Measurements from ENCODE around the gene KIT. TPM values are rescaled to one million over a fixed set of nuclear protein-coding genes. Genes with fewer than 3 reads are reported as not detected.

KIT gene
- total and polyA plus RNA-seq, 2 donors (not counting 1 experiment from before 2014, with no cell fraction given) = 0.01 TPM; not detected in 1

- WGBS (ENCODE audit: insufficient coverage) = no CpG with 5 or more reads among the region's 3 CpGs
- Histone ChIP-seq H3K4me3 (ENCODE audit: control extremely low read depth in 1 of 5, extremely low read depth in 1 of 5, insufficient read depth in 1 of 5, low read depth in 2 of 5, low read length in 4 of 5) (no peak overlapping the region), H3K27me3 (replicated peaks in 1 of 4; ENCODE audit: control extremely low read depth in 1 of 4, control insufficient read depth in 3 of 4, insufficient read depth in 4 of 4, low read length in 3 of 4) (no peaks in the 10 kb centered on the region), H4K20me1 (ENCODE audit: control insufficient read depth, insufficient read depth, low read length, poor library complexity, severe bottlenecking) (no peaks in the 10 kb centered on the region), H3K9ac (ENCODE audit: low read length) (no peak overlapping the region), H3K4me1 (ENCODE audit: control insufficient read depth in 2 of 2, insufficient read depth in 2 of 2, low read length in 2 of 2) (peaks cover 14 to 27% of the 10 kb centered on the region in 2 donors), H2AFZ (ENCODE audit: insufficient read depth, low read depth, low read length, poor library complexity, severe bottlenecking) (no peak overlapping the region), H3K9me3 (ENCODE audit: control extremely low read depth in 1 of 3, control insufficient read depth in 2 of 3, insufficient read depth in 1 of 3, low read length in 2 of 3) (no peaks in the 10 kb centered on the region), H3K79me2 (ENCODE audit: control insufficient read depth, insufficient read depth, low read length) (no peaks in the 10 kb centered on the region), H3K4me2 (replicated peaks; ENCODE audit: low read depth, low read length, poor library complexity, severe bottlenecking) (no peak overlapping the region), H3K27ac (ENCODE audit: low read length in 2 of 2) (no peak overlapping the region), H3K36me3 (replicated peaks in 1 of 2; ENCODE audit: control extremely low read depth in 1 of 2, control insufficient read depth in 1 of 2, extremely low read depth in 1 of 2, insufficient read depth in 2 of 2, low read length in 1 of 2) (no peaks in the 10 kb centered on the region)
- Mint-ChIP-seq H3K4me3 (no peak overlapping the region), H3K27ac (no peak overlapping the region), H3K9me3 (ENCODE audit: insufficient read depth) (no peaks in the 10 kb centered on the region), H3K27me3 (peaks cover 4% of the 10 kb centered on the region), H3K4me1 (peaks cover 23% of the 10 kb centered on the region)
- no peak for ATAC-seq (ENCODE audit: low read depth)
- ChIA-PET CTCF (no interaction called here), POLR2A (no interaction called here)
- DNase-seq = no peak
- intact Hi-C loops (cut with micrococcal nuclease) = no loop called here
- TF ChIP-seq EZH2 (IDR thresholded peaks at IDR 0.05; ENCODE audit: borderline replicate concordance, insufficient read depth, low read depth, low read length, poor library complexity, severe bottlenecking) = no peak
- TF ChIP-seq, protein P1, sequence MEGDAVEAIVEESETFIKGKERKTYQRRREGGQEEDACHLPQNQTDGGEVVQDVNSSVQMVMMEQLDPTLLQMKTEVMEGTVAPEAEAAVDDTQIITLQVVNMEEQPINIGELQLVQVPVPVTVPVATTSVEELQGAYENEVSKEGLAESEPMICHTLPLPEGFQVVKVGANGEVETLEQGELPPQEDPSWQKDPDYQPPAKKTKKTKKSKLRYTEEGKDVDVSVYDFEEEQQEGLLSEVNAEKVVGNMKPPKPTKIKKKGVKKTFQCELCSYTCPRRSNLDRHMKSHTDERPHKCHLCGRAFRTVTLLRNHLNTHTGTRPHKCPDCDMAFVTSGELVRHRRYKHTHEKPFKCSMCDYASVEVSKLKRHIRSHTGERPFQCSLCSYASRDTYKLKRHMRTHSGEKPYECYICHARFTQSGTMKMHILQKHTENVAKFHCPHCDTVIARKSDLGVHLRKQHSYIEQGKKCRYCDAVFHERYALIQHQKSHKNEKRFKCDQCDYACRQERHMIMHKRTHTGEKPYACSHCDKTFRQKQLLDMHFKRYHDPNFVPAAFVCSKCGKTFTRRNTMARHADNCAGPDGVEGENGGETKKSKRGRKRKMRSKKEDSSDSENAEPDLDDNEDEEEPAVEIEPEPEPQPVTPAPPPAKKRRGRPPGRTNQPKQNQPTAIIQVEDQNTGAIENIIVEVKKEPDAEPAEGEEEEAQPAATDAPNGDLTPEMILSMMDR (IDR thresholded peaks at IDR 0.05) = no peak
These were observed 72.8 kb downstream of the KIT start for GRCh38 chr4:54730581-54730980.

DNA sequence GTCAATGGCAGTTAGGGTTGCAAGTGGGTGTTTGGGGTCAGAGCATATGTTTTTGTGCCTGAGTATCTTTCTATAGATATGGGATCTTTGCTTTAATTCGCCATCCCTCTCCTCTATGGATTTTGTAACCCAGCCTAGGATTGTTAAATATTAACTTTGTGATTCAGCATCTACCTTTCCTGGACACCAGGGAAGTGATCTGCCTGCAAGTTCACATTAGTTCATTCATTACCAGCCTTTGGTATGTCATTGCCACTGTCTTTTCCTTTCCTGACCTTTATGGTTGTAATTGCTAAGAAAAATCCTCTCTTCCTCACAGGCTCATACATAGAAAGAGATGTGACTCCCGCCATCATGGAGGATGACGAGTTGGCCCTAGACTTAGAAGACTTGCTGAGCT is 73.8 kb downstream of the KIT start:
- WGBS (ENCODE audit: insufficient coverage) = 100% methylated on average over 1 of the region's 3 CpGs
- Histone ChIP-seq H3K9me3 (ENCODE audit: control extremely low read depth in 1 of 3, control insufficient read depth in 2 of 3, insufficient read depth in 1 of 3, low read length in 2 of 3) (no peaks in the 10 kb centered on the region), H4K20me1 (ENCODE audit: control insufficient read depth, insufficient read depth, low read length, poor library complexity, severe bottlenecking) (no peaks in the 10 kb centered on the region), H3K4me1 (ENCODE audit: control insufficient read depth in 2 of 2, insufficient read depth in 2 of 2, low read length in 2 of 2) (peaks cover 14 to 27% of the 10 kb centered on the region in 2 donors), H3K27ac (ENCODE audit: low read length in 2 of 2) (no peak overlapping the region), H3K4me3 (ENCODE audit: control extremely low read depth in 1 of 5, extremely low read depth in 1 of 5, insufficient read depth in 1 of 5, low read depth in 2 of 5, low read length in 4 of 5) (no peak overlapping the region), H3K79me2 (ENCODE audit: control insufficient read depth, insufficient read depth, low read length) (no peaks in the 10 kb centered on the region), H3K4me2 (replicated peaks; ENCODE audit: low read depth, low read length, poor library complexity, severe bottlenecking) (no peak overlapping the region), H3K36me3 (replicated peaks in 1 of 2; ENCODE audit: control extremely low read depth in 1 of 2, control insufficient read depth in 1 of 2, extremely low read depth in 1 of 2, insufficient read depth in 2 of 2, low read length in 1 of 2) (no peaks in the 10 kb centered on the region), H3K9ac (ENCODE audit: low read length) (no peak overlapping the region), H2AFZ (ENCODE audit: insufficient read depth, low read depth, low read length, poor library complexity, severe bottlenecking) (no peak overlapping the region), H3K27me3 (replicated peaks in 1 of 4; ENCODE audit: control extremely low read depth in 1 of 4, control insufficient read depth in 3 of 4, insufficient read depth in 4 of 4, low read length in 3 of 4) (no peaks in the 10 kb centered on the region)
- no peak for TF ChIP-seq EZH2 (IDR thresholded peaks at IDR 0.05; ENCODE audit: borderline replicate concordance, insufficient read depth, low read depth, low read length, poor library complexity, severe bottlenecking)
- TF ChIP-seq, protein P1 (IDR thresholded peaks at IDR 0.05) = no peak
- H3K9me3 Mint-ChIP-seq (ENCODE audit: insufficient read depth) = no peaks in the 10 kb centered on the region
- DNase-seq (no peak), ATAC-seq (ENCODE audit: low read depth) (no peak)
- POLR2A ChIA-PET = no interaction called here
- no peak overlapping the region for H3K27ac Mint-ChIP-seq
- intact Hi-C loops (cut with micrococcal nuclease) = no loop called here
- CTCF ChIA-PET = no interaction called here
- no peak overlapping the region for H3K4me3 Mint-ChIP-seq
- peaks cover 23% of the 10 kb centered on the region for H3K4me1 Mint-ChIP-seq
- H3K27me3 Mint-ChIP-seq = peaks cover 4% of the 10 kb centered on the region
